SU-DHL-6 (cell line): Measurements from ENCODE around the gene CSF3R.
A peak's percentile ranks its signal among the peaks of the same experiment; 100 is the strongest.
"Not testable (repeated sequence)": the region's sequence is repeated elsewhere in the genome, so short reads cannot be mapped to it uniquely, and the experiment has no call there.

Source experiments
- H2AFZ ChIP-seq: fragments of 200-600 bp; sonication (generic); 2 replicates; pipeline ENCODE4 v1.6.1; 2014; ENCODE audit warnings: low read depth, mild to moderate bottlenecking, moderate library complexity, mixed read lengths, antibody characterized with exemption, low read length; ENCODE audit not compliant: severe bottlenecking
- H3F3A ChIP-seq: fragments of 200-600 bp; shearing (Covaris generic); 2 replicates; pipeline ENCODE4 v1.6.0; 2016; ENCODE audit warnings: antibody characterized with exemption, mild to moderate bottlenecking; ENCODE audit not compliant: insufficient read depth
- H3K27ac ChIP-seq: fragments of 200-600 bp; sonication (generic); 2 replicates; pipeline ENCODE4 v1.5.1; 2016; ENCODE audit warnings: low read depth, mild to moderate bottlenecking, low read length, moderate library complexity, mixed read lengths
- H3K27me3 ChIP-seq: fragments of 200-600 bp; sonication (generic), shearing (Covaris generic); 2 replicates; pipeline ENCODE4 v1.6.0; 2014; ENCODE audit warnings: mild to moderate bottlenecking, low read length
- H3K36me3 ChIP-seq: fragments of 200-600 bp; sonication (generic); 2 replicates; pipeline ENCODE4 v1.6.1; 2014; ENCODE audit warnings: mild to moderate bottlenecking, low read length, mixed read lengths
- H3K4me2 ChIP-seq: fragments of 300-600, 200-600 bp; shearing (Covaris generic), sonication (generic); 2 replicates; pipeline ENCODE4 v1.6.0; 2014; ENCODE audit warnings: low read length, low read depth, mild to moderate bottlenecking; ENCODE audit not compliant: poor library complexity, severe bottlenecking
- H3K4me3 ChIP-seq: fragments of 200-600 bp; sonication (generic); 2 replicates; pipeline ENCODE4 v1.5.1; 2014; ENCODE audit warnings: antibody characterized with exemption, low read length, mild to moderate bottlenecking, mixed read lengths; ENCODE audit not compliant: insufficient read depth, poor library complexity, severe bottlenecking
- H3K79me2 ChIP-seq: fragments of 200-600 bp; sonication (generic); 2 replicates; pipeline ENCODE4 v1.6.1; 2014; ENCODE audit warnings: mild to moderate bottlenecking, low read length, moderate library complexity; ENCODE audit not compliant: insufficient read depth
- H3K9ac ChIP-seq: fragments of 200-600 bp; sonication (generic); 2 replicates; pipeline ENCODE4 v1.7.0; 2014; ENCODE audit warnings: mild to moderate bottlenecking, low read length
- H3K9me2 ChIP-seq: fragments of 200-600 bp; sonication (generic); replicated peaks from 2 replicates; pipeline ENCODE4 v1.6.1; 2014; ENCODE audit warnings: low read length; ENCODE audit not compliant: insufficient read depth
- H3K9me3 ChIP-seq: fragments of 200-600 bp; sonication (generic); 2 replicates; pipeline ENCODE4 v1.6.1; 2014; ENCODE audit warnings: low read length, mixed read lengths; ENCODE audit not compliant: insufficient read depth
- H4K20me1 ChIP-seq: fragments of 200-600 bp; sonication (generic); 2 replicates; pipeline ENCODE4 v1.6.1; 2014; ENCODE audit warnings: low read depth, mild to moderate bottlenecking, antibody characterized with exemption, low read length, moderate library complexity, mixed read lengths
- CTCF ChIP-seq: fragments of 200-600 bp; sonication (generic); IDR thresholded peaks from one replicate; pipeline ENCODE4 v1.5.1; 2017; ENCODE audit warnings: antibody characterized with exemption, mild to moderate bottlenecking, low read length, moderate library complexity; ENCODE audit not compliant: insufficient read depth, poor library complexity, severe bottlenecking
- EZH2phosphoT487 ChIP-seq: fragments of 200-600 bp; sonication (generic), shearing (Covaris generic); conservative IDR thresholded peaks from 2 replicates; pipeline ENCODE4 v1.6.1; 2018; ENCODE audit warnings: mild to moderate bottlenecking, antibody characterized with exemption, low read length, moderate library complexity, mixed read lengths

Gene CSF3R

GRCh38 chr1:36487906-36488305, 5.2 kb upstream of the CSF3R start:
- Histone ChIP-seq H3K4me2 (no peak overlapping the region), H3K9me2 (no peaks in the 10 kb centered on the region), H3K9ac (no peak overlapping the region), H2AFZ (no peak overlapping the region), H3K27me3 (no peaks in the 10 kb centered on the region), H4K20me1 (no peaks in the 10 kb centered on the region), H3F3A (peaks cover 10% of the 10 kb centered on the region; the same call in 1 of the 2 replicates), H3K4me3 (no peak overlapping the region), H3K27ac (no peak overlapping the region), H3K36me3 (no peaks in the 10 kb centered on the region), H3K79me2 (no peaks in the 10 kb centered on the region), H3K9me3 (no peaks in the 10 kb centered on the region)
- no peak for TF ChIP-seq EZH2phosphoT487
- TF ChIP-seq CTCF = no peak

GRCh38 chr1:36487336-36487725, 4.6 kb upstream of the CSF3R start:
- H3K79me2 ChIP-seq, H3K9me2 ChIP-seq, H3K36me3 ChIP-seq, H3K27me3 ChIP-seq, H4K20me1 ChIP-seq, H3K9me3 ChIP-seq, H3K4me3 ChIP-seq: not testable (repeated sequence)
- Histone ChIP-seq H3F3A (peaks cover 10% of the 10 kb centered on the region; the same call in 1 of the 2 replicates), H3K4me2 (peak overlapping the region; percentile 43), H3K9ac (peak overlapping the region; percentile 31), H3K27ac (peak overlapping the region; percentile 68), H2AFZ (peak overlapping the region; percentile 81)

GRCh38 chr1:36486439-36487335, 4.0 kb upstream of the CSF3R start:
- Histone ChIP-seq H3K4me3 (no peak overlapping the region), H3K4me2 (peak overlapping the region; percentile 43), H2AFZ (peak overlapping the region; percentile 81), H3K9me3 (no peaks in the 10 kb centered on the region), H4K20me1 (no peaks in the 10 kb centered on the region), H3F3A (peaks cover 10% of the 10 kb centered on the region; the same call in 1 of the 2 replicates), H3K27ac (peak overlapping the region; percentile 68), H3K9me2 (no peaks in the 10 kb centered on the region), H3K36me3 (no peaks in the 10 kb centered on the region), H3K27me3 (no peaks in the 10 kb centered on the region), H3K9ac (peak overlapping the region; percentile 31), H3K79me2 (no peaks in the 10 kb centered on the region)
- no peak for TF ChIP-seq EZH2phosphoT487
- TF ChIP-seq CTCF = no peak

- no peaks in the 10 kb centered on the region for H3K27me3 ChIP-seq
- no peaks in the 10 kb centered on the region for H4K20me1 ChIP-seq
- no peaks in the 10 kb centered on the region for H3K9me3 ChIP-seq
- H3K9ac ChIP-seq = peak overlapping the region; percentile 31; the same call in 1 of the 2 replicates
- no peaks in the 10 kb centered on the region for H3K36me3 ChIP-seq
- no peak for TF ChIP-seq EZH2phosphoT487
- H3F3A ChIP-seq = peaks cover 10% of the 10 kb centered on the region; the same call in 1 of the 2 replicates
- peak overlapping the region; percentile 68 for H3K27ac ChIP-seq
- H3K9me2 ChIP-seq = no peaks in the 10 kb centered on the region
- H3K4me2 ChIP-seq = peak overlapping the region; percentile 43
- no peak overlapping the region for H2AFZ ChIP-seq
- H3K4me3 ChIP-seq = no peak overlapping the region
- no peaks in the 10 kb centered on the region for H3K79me2 ChIP-seq
These were observed 3.4 kb upstream of the CSF3R start for GRCh38 chr1:36486093-36486438.
